ENCODE results near the gene ADORA3. TPM values are rescaled to one million over a fixed set of nuclear protein-coding genes. Genes with fewer than 3 reads are reported as not detected.

Gene ADORA3
- polyA plus RNA-seq, 1 donor from 2014 or later: not detected

DNA sequence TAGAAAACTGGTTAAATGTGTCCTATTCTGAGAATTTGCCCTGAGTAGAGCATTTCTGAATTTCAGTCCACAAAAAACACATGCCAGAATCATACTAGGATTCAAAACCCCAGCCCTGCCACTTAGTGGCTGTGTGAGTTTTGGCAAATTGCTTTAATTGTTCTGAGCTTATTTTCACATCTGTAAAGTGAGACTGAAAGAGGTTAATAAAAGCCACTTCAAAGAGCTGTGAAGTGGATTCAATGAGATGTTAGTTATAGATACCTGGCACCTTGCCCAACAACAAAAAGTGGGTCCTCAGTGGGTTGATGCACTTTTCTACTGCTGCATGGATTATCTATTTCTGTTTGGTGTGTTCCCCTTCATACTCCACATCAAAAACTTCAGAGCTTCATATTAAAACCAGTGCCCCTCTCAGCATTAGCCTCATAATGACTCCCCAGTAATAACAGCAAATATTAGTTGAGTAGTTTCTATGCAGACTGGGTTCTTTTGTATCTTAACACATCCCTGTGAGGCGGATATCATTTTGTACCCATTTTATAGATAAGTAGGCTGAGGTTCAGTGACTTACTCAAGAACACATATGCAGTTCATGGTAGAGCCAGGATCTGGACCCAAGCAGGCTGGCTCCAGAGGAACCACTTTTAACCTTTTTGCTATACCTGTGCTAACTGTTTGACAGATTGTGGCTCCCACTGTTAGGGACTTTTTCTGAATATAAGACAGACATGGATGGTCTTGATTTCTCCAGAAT lies 14.2 kb upstream of the ADORA3 start:
- H3K4me3 ChIP-seq (ENCODE audit: low read length): no peak overlapping the region
- H3K27ac ChIP-seq (ENCODE audit: low read length): no peak overlapping the region
- H3K9ac ChIP-seq (ENCODE audit: low read length): no peak overlapping the region
- no peak overlapping the region for H3K4me2 ChIP-seq (ENCODE audit: low read length)
- no peaks in the 10 kb centered on the region for H4K20me1 ChIP-seq (ENCODE audit: insufficient read depth)
- no peaks in the 10 kb centered on the region for H3K36me3 ChIP-seq (ENCODE audit: insufficient read depth, low read length)
- H3K27me3 ChIP-seq (ENCODE audit: insufficient read depth, low read depth, low read length): no peaks in the 10 kb centered on the region
- H3K79me2 ChIP-seq (replicated peaks; ENCODE audit: insufficient read depth, low read length): no peaks in the 10 kb centered on the region
- no peak overlapping the region for H2AFZ ChIP-seq (ENCODE audit: low read depth, low read length)
- TF ChIP-seq SMC3 (conservative IDR thresholded peaks at IDR 0.05; ENCODE audit: poor library complexity) (no peak), MXI1 (conservative IDR thresholded peaks at IDR 0.05; ENCODE audit: poor library complexity, severe bottlenecking) (no peak), POLR2AphosphoS5 (IDR thresholded peaks at IDR 0.05) (no peak), EZH2 (IDR thresholded peaks at IDR 0.05; ENCODE audit: borderline replicate concordance, insufficient read depth, low read length, poor library complexity, severe bottlenecking) (no peak), CTCF (IDR thresholded peaks at IDR 0.05; ENCODE audit: poor library complexity, severe bottlenecking) (no peak), TAF1 (IDR thresholded peaks at IDR 0.05; ENCODE audit: low read depth) (no peak), EP300 (conservative IDR thresholded peaks at IDR 0.05; ENCODE audit: poor library complexity, severe bottlenecking) (no peak), RAD21 (conservative IDR thresholded peaks at IDR 0.05) (no peak)
- TF ChIP-seq, protein P1, sequence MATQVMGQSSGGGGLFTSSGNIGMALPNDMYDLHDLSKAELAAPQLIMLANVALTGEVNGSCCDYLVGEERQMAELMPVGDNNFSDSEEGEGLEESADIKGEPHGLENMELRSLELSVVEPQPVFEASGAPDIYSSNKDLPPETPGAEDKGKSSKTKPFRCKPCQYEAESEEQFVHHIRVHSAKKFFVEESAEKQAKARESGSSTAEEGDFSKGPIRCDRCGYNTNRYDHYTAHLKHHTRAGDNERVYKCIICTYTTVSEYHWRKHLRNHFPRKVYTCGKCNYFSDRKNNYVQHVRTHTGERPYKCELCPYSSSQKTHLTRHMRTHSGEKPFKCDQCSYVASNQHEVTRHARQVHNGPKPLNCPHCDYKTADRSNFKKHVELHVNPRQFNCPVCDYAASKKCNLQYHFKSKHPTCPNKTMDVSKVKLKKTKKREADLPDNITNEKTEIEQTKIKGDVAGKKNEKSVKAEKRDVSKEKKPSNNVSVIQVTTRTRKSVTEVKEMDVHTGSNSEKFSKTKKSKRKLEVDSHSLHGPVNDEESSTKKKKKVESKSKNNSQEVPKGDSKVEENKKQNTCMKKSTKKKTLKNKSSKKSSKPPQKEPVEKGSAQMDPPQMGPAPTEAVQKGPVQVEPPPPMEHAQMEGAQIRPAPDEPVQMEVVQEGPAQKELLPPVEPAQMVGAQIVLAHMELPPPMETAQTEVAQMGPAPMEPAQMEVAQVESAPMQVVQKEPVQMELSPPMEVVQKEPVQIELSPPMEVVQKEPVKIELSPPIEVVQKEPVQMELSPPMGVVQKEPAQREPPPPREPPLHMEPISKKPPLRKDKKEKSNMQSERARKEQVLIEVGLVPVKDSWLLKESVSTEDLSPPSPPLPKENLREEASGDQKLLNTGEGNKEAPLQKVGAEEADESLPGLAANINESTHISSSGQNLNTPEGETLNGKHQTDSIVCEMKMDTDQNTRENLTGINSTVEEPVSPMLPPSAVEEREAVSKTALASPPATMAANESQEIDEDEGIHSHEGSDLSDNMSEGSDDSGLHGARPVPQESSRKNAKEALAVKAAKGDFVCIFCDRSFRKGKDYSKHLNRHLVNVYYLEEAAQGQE (IDR thresholded peaks at IDR 0.05; ENCODE audit: borderline replicate concordance): no peak
- no peaks in the 10 kb centered on the region for H3K9me2 ChIP-seq (ENCODE audit: insufficient read depth, low read length)
- H3K9me3 ChIP-seq (ENCODE audit: low read length): no peaks in the 10 kb centered on the region
- H3F3A ChIP-seq (ENCODE audit: insufficient read depth, low read length, poor library complexity, severe bottlenecking): no peaks in the 10 kb centered on the region

GRCh38 chr1:111516005-111516535 lies 12.6 kb upstream of the ADORA3 start:
- no peaks in the 10 kb centered on the region for H3K36me3 ChIP-seq (ENCODE audit: insufficient read depth, low read length)
- no peaks in the 10 kb centered on the region for H3K27me3 ChIP-seq (ENCODE audit: insufficient read depth, low read depth, low read length)
- H3K27ac ChIP-seq (ENCODE audit: low read length): no peak overlapping the region
- no peak overlapping the region for H3K9ac ChIP-seq (ENCODE audit: low read length)
- no peak overlapping the region for H3K4me2 ChIP-seq (ENCODE audit: low read length)
- H3K4me3 ChIP-seq (ENCODE audit: low read length): no peak overlapping the region
- H3K9me2 ChIP-seq (ENCODE audit: insufficient read depth, low read length): no peaks in the 10 kb centered on the region
- no peaks in the 10 kb centered on the region for H4K20me1 ChIP-seq (ENCODE audit: insufficient read depth)
- no peak overlapping the region for H2AFZ ChIP-seq (ENCODE audit: low read depth, low read length)
- no peaks in the 10 kb centered on the region for H3K79me2 ChIP-seq (replicated peaks; ENCODE audit: insufficient read depth, low read length)
- H3K9me3 ChIP-seq (ENCODE audit: low read length): no peaks in the 10 kb centered on the region
- no peaks in the 10 kb centered on the region for H3F3A ChIP-seq (ENCODE audit: insufficient read depth, low read length, poor library complexity, severe bottlenecking)
- TF ChIP-seq CTCF (IDR thresholded peaks at IDR 0.05; ENCODE audit: poor library complexity, severe bottlenecking): no peak
- TF ChIP-seq EZH2 (IDR thresholded peaks at IDR 0.05; ENCODE audit: borderline replicate concordance, insufficient read depth, low read length, poor library complexity, severe bottlenecking): no peak
- TF ChIP-seq MXI1 (conservative IDR thresholded peaks at IDR 0.05; ENCODE audit: poor library complexity, severe bottlenecking): no peak
- no peak for TF ChIP-seq TAF1 (IDR thresholded peaks at IDR 0.05; ENCODE audit: low read depth)
- TF ChIP-seq EP300 (conservative IDR thresholded peaks at IDR 0.05; ENCODE audit: poor library complexity, severe bottlenecking): no peak
- TF ChIP-seq SMC3 (conservative IDR thresholded peaks at IDR 0.05; ENCODE audit: poor library complexity): no peak
- TF ChIP-seq, protein P1 (IDR thresholded peaks at IDR 0.05; ENCODE audit: borderline replicate concordance): no peak
- no peak for TF ChIP-seq POLR2AphosphoS5 (IDR thresholded peaks at IDR 0.05)
- TF ChIP-seq RAD21 (conservative IDR thresholded peaks at IDR 0.05): no peak

Measured in neural cell (in vitro differentiated cells).